GM19099 (cell line): ENCODE measurements around the gene MRPL53.

Experiments used
- POLR2A ChIP-seq: IDR thresholded peaks from 3 replicates; pipeline ENCODE4 v1.6.1; 2011; ENCODE audit warnings: low read depth; ENCODE audit not compliant: insufficient read length; ENCODE audit errors: extremely low read depth

MRPL53 gene

GRCh38 chr2:74505448-74506246, 33.2 kb upstream of the MRPL53 start:
- no peak for TF ChIP-seq POLR2A

DNA sequence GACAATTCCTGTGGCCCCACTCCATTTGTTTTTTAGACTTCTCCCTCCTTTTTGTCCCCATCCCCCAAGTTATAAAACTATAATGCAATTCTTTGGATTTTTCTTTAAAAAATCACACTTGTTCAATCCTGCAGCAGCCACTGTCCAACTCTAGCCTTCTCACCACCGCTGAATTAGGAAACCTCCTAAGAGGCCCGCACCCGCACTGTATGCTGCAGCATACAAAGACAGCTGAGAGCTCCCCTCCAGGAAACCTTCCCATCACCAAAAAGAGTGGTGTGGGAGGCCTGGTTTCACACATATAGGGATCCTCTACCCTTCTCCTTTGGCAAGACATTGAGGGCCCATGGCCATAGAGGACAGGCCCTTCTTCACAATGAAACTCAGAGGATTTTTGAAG, 32.1 kb upstream of the MRPL53 start:
- peak; percentile 15 for TF ChIP-seq POLR2A

GRCh38 chr2:74503506-74504475, 31.3 kb upstream of the MRPL53 start:
- TF ChIP-seq POLR2A, result no peak

DNA sequence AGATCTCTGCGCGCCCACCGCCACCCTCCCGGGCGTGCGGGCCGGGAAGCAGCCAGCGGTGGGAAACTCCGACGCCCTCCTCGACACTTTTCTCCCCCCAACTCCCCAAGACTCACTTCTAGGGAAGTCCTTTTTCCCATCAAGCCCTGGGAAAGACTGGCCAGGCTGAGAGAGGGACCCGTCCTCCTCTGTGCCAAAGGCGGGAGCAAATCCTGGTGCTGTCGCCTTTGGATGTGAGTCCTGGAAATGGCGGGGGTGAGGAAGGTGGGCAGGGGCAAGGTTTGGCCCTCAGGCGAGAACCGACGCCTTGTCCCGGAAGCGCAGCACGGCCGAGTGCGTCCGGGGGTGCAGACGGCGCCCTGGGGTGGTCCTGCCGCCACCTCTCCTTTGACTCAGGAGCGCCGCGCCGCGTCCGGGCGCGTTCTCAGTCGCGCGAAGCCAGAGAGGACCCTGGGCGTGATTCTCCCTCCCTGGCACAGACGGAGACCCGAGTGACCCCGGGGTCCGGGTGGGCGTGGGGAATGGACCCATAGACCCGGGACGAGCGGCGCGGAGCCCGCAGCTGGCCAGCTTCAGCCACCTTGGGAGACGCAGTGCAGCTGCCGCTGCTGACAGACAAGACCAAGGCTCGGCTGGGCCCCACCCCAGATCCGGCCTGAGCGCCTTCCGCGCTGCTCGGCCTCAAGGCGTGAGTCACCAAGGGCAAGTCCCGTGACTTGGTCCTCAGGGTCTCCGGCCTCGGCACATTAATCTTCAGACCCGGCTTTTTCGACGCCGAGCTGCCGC, 30.4 kb upstream of the MRPL53 start:
- TF ChIP-seq POLR2A, result peak; percentile 88

GRCh38 chr2:74502147-74502719, 29.8 kb upstream of the MRPL53 start:
- TF ChIP-seq POLR2A, result no peak

GRCh38 chr2:74501335-74502071, 29.0 kb upstream of the MRPL53 start:
- no peak for TF ChIP-seq POLR2A

- no peak for TF ChIP-seq POLR2A
Observed at GRCh38 chr2:74500578-74500946, 28.1 kb upstream of the MRPL53 start.

- TF ChIP-seq POLR2A, result no peak
Observed at GRCh38 chr2:74499940-74500577, 27.6 kb upstream of the MRPL53 start.

DNA sequence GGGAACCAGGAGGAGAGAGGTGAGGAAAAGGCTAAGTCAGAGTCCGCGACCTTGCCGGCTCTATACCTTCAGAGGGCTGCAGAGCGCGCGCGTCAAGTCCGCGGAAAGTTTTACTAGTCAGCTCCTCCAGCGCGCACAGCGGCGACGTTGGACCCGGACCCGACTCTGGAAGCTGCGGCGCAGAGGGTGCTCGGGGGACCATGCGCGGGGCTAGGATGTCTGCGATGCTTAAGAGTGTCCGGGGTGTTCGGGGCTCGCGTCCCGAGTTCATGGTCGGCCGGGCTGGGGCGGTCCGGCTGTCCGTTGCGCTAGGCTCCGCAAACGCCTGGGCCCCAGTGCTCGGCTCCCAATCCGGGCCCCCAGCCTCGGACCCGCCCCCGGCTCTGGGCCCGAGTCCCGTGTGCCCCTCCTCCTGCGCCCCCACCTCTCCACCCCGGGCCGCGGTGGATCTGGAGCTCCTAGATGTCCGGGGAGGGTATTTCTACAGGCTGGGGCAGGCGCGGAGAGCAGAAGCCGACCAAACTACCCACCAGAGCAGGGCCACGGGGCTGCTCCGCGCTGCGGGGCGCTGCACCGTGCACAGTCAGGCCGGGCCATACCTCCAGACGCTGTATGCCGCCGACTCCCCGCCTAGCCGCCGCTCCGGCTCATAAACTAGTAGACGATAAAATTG, 26.9 kb upstream of the MRPL53 start, which contains the start of gene LBX2:
Gene LBX2 (minus strand): TSS at position 337 of the 673 bp plus-strand sequence. CDS start 66 bp downstream, at position 271.
- no peak for TF ChIP-seq POLR2A

DNA sequence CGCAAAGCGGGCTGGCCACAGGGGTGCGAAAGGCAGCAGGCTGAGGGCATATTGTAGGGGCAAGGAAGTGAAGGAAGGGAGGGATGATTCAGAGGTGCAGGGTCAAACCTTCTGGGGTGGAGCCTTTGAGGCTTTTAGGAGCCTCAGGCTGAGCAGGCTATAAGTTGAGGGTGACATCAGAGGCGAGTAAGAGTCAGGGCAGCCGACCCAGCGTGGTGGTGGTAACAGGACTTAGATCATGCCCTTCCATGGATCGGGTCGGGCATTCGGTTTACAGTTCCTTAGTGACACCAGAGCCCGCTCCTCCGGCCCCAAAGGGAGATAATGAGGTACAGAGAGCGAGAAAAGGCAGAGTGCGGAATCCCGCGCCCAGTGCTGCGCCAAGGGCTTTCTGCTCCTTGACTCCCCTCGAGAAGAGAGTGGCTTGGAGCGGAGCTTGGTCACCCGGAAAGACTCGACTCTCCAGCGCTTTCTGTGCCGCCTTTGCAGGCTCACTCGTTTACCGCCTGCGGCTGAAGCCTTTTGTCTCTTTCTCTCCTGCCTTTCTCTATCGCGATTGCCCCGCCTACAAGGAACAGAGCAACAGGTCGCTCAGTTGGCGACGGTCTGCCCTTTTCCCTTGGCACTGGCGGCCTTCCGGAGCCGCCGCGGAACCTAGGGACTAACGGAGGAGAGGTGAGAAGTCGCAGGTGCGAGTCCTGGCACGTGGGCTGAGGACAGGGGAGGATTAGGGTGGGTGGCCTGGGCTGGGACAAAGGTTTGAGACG, 26.2 kb upstream of the MRPL53 start:
- no peak for TF ChIP-seq POLR2A

GRCh38 chr2:74497777-74498499, 25.5 kb upstream of the MRPL53 start:
- TF ChIP-seq POLR2A, result no peak
